GM18858 (cell line): ENCODE data around the gene UBQLNL.

Source experiments
- ATAC-seq: cut with Tn5 transposase; IDR thresholded peaks from one replicate; pipeline ENCODE4 v1.9.1; 2021; ENCODE audit not compliant: unreplicated experiment

Gene UBQLNL

GRCh38 chr11:5508605-5509004 lies 7.9 kb downstream of the UBQLNL start:
- ATAC-seq: no peak

- no peak for ATAC-seq
Observed at GRCh38 chr11:5507933-5508305, 8.6 kb downstream of the UBQLNL start.

- ATAC-seq: no peak
Observed at GRCh38 chr11:5507177-5507932, 9.1 kb downstream of the UBQLNL start.

DNA sequence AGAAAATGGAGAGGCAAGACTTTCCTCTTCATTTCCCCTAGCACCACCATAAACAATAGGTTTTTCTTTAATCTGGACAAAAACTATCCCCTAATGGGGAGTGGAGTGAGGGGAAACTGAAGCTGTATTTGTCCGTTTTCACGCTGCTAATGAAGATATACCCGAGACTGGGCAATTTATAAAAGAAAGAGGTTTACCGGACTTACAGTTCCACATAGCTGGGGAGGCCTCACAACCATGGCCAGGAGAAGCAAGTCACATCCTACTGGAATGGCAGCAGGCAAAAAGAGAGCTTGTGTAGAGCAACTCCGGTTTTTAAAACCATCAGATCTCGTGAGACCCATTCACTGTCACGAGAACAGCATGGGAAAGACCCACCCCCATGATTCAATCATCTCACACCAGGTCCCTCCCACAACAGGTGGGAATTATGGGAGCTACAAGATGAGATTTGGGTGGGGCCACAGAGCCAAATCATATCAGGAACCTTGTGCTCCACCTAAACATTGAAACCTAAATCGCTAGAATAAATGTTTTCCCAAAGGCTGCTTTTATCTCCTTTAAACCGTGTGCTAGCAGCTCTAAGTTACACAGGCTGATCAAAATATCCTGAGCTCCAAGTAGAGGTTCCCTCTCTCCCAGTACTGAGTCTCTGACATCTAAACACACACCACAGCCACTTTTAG lies 11.0 kb downstream of the UBQLNL start:
- no peak for ATAC-seq

DNA sequence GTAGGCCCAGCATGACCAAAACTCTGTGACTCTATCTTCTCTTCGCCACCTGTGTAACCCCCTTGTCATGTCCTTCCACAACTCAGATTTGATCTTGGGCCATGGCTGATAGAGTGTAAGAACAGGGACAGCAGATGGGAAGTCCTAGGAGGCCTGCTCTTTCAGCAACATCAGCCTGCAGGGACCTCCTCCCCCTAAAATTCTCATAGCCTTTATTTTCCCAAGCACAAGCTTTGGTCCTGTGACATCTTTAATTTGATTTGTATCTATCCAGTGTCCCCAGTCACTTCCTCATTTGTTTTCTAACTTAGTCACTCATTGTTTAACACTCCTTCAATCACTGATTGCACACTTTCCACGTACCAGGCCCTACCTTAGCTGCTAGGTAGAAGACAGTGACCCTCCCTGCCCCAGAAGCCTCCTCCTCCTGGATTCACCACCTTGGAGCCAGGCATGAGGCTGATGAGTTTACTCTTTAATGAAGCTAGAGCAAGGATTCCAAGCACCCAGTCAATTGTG lies 12.0 kb downstream of the UBQLNL start:
- ATAC-seq: no peak

GRCh38 chr11:5500393-5500801 lies 16.1 kb downstream of the UBQLNL start:
- ATAC-seq: no peak

DNA sequence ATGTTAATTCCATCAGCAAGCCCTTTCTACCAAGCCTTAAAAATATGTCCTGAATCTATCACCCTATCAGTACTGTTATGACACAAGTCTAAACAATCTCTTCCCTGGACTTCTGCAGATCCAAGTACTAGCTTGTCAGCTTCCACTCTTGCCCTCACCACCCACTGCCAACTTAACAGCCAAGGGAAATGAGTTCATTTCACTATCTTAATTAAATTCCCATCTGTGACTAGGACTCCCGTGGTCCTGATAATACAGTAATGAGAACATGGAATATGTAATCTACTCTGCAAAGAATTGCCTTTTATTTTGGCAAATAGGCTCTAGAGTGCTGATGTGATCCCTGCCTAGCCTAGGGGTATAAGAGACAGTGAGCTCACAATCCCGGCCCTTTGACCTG lies 16.8 kb downstream of the UBQLNL start:
- no peak for ATAC-seq

GRCh38 chr11:5489576-5490357 lies 26.7 kb downstream of the UBQLNL start:
- ATAC-seq: no peak

DNA sequence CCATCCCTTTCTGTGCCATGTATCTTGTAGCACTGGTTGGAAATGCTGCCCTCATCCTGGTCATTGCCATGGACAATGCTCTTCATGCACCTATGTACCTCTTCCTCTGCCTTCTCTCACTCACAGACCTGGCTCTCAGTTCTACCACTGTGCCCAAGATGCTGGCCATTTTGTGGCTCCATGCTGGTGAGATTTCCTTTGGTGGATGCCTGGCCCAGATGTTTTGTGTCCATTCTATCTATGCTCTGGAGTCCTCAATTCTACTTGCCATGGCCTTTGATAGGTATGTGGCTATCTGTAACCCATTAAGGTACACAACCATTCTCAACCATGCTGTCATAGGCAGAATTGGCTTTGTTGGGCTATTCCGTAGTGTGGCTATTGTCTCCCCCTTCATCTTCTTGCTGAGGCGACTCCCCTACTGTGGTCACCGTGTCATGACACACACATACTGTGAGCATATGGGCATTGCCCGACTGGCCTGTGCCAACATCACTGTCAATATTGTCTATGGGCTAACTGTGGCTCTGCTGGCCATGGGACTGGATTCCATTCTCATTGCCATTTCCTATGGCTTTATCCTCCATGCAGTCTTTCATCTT lies 27.6 kb downstream of the UBQLNL start:
- ATAC-seq: no peak

DNA sequence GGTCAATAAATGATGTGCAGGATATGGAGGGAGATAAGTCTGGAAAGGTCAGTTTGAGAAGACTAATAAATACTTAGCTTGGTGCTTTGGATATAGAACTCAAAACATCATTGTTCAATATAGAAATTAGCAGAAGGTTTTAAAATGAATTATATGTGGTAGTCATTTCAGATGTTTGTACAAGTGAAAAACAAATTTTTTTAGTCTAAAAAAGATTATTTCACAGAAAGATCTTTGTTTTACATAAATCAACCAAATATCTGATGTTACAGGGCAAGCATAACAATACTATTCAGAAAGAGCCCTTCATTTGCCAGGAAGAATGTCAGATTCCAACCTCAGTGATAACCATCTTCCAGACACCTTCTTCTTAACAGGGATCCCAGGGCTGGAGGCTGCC lies 28.1 kb downstream of the UBQLNL start, which contains the start of gene OR52D1:
Gene OR52D1 (plus strand): TSS at position 301 of the 400 bp plus-strand sequence. CDS start 22 bp downstream, at position 323.
- ATAC-seq: no peak

DNA sequence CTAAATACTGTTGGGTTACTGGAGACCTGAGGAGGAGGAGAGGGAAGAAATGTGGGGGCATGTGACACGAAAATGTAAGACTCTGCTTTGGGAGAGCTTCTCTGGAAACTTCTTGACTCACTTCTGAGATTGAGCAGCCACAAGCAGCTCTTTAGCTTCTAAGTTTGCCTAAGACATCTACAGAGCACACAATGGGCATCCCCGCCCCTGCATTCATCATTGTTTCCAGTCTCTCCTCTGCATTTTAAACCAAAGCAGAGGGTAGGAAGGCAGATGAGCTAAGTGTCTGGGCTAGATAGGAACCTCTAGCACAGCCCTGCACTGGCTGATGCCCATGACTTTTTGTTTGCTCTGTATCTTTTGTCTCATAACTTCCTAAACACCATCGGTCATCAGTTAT lies 30.1 kb downstream of the UBQLNL start:
- no peak for ATAC-seq

DNA sequence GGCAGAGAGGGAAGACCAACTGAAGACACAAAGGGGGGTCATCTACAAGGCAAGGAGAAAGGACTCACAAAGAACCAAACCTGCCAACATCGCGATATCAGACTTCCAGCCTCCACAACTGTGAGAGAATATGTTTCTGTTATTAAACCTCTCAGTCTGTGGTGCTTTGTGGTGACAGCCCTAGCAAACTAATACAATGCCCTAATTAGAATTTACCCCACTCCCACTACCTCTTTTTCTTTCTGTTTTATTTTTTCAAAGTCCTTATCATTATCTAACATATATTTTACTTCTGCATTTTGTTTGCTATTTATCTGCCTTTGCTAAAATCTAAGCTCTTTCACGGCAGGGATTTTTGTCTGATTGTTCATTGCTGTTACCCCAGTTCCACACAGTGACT lies 30.5 kb downstream of the UBQLNL start:
- no peak for ATAC-seq

DNA sequence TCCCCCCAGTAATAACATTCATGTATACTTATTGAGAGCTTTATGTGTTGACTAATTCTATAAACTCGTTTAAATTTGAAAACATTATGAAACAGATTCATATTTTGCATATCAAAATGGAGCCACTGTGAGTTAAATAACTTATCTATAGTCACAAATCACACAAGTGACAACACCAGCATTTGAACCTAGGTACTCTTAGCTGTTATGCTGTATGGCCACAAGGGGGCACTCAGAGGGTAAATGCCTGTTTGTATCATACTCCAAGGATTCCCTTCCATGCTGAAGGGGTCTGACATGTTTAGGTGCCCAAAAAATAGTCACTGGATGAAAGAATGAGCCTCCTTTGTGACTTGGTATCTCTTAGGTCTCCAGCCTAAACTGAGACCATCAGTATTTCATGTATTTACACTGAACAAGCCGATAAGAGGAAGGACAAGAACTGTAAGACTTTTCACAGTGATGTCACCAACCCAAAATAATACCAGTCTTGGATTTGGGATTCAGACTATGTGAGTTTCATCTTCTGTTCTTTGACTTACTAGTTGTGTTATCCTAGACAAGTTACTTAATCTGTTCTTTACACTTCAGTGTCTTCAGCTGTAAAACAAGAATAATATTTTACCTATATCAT lies 40.2 kb downstream of the UBQLNL start:
- no peak for ATAC-seq

DNA sequence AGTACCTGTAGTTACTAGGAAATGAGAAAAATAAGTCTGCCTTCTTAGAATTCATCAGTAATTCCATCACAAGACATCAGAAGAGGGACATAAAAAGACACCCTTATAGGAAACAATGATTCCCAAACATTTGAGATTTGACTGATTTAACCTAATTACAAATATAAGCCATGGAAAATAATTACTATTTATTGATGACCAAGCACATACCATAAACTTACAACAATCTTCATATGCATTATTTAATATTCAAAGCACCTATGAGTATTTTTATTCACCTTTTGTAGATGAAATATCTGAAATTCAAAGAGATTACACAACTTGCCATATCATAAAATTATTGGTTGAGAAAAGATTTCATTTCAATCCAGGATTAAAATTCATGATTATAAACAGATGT lies 42.6 kb downstream of the UBQLNL start:
- ATAC-seq: no peak

DNA sequence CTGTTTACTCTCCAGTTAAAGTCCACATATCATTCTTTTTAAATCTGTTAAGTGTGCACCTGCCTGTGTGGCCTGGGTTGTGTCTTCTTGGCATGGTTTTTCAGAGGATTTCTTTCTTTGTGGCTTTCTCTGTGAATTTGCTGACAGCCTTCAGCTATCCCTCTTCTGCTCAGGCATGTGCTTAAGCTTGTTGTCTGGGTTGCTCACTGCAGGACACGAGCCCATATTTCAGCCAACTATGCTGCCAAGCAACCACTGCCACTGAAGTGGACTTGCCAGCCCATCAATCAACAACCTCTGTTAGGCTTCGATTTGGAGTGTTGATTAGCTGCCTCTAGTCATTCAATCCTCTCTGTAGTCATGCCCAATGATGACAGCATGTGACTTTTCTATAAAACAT lies 49.0 kb downstream of the UBQLNL start:
- no peak for ATAC-seq
